ENCODE data around the gene SLC10A1. TPM values are rescaled to one million over a fixed set of nuclear protein-coding genes. Genes with fewer than 3 reads are reported as not detected.

Gene SLC10A1
- total and polyA plus RNA-seq, 8 donors, result 0.14 to 0.40 (median 0.22) TPM; not detected in 2

GRCh38 chr14:69727860-69728259 is 69.2 kb downstream of the SLC10A1 start:
- H3K36me3 ChIP-seq, result no peaks in the 10 kb centered on the region
- ATAC-seq (no peak), DNase-seq (no peak)
- no peak overlapping the region for H3K4me3 ChIP-seq
- no peaks in the 10 kb centered on the region for H3K27me3 ChIP-seq
- TF ChIP-seq CTCF (IDR thresholded peaks at IDR 0.05), result no peak
- H3K4me1 ChIP-seq, result peaks cover 7 to 40% of the 10 kb centered on the region in 2 donors
- H3K27ac ChIP-seq, result peak overlapping the region in 1 of 2 donors; percentile 76
- intact Hi-C loops (cut with DNase I), result loop anchor here (2.0 to 10.0 kb wide), 2 partner anchors 133 to 143 kb away; no protein-coding TSS in a partner anchor
- no peaks in the 10 kb centered on the region for H3K9me3 ChIP-seq

GRCh38 chr14:69726761-69727511 is 70.1 kb downstream of the SLC10A1 start:
- Histone ChIP-seq H3K4me3 (peak overlapping the region; percentile 32 to 38), H3K27me3 (no peaks in the 10 kb centered on the region), H3K9me3 (no peaks in the 10 kb centered on the region), H3K36me3 (no peaks in the 10 kb centered on the region), H3K4me1 (peaks cover 7 to 40% of the 10 kb centered on the region in 2 donors), H3K27ac (peak overlapping the region; percentile 76)
- peak; percentile 79 to 97 (median 85) for DNase-seq
- peak; percentile 97 for ATAC-seq
- intact Hi-C loops (cut with DNase I), result loop anchor here (2.0 to 10.0 kb wide), 2 partner anchors 132 to 142 kb away; no protein-coding TSS in a partner anchor
- TF ChIP-seq CTCF (IDR thresholded peaks at IDR 0.05), result peak; percentile 97 to 98

Other genes starting within 250 kb of the SLC10A1 start
- gene CCDC177, start 222.4 kb downstream of the SLC10A1 start, total RNA-seq, result not detected
- under 1 TPM in 2 of 6 donors, not detected in 4; 0.04 to 0.05 TPM for gene CCDC177, start 222.4 kb downstream of the SLC10A1 start, polyA plus RNA-seq (ENCODE audit: insufficient read length in 6 of 6)
- 10 to 100 TPM; 63.8 to 77.4 TPM for gene SUSD6, start 185.6 kb downstream of the SLC10A1 start, total RNA-seq
- 10 to 100 TPM; 27.7 to 33.9 (median 29.6) TPM for gene SUSD6, start 185.6 kb downstream of the SLC10A1 start, polyA plus RNA-seq (ENCODE audit: insufficient read length in 6 of 6)
- 100 to 1,000 TPM; 188 to 199 TPM for gene SRSF5, start 30.1 kb downstream of the SLC10A1 start, total RNA-seq
- gene SRSF5, start 30.1 kb downstream of the SLC10A1 start, polyA plus RNA-seq (ENCODE audit: insufficient read length in 6 of 6), result 100 to 1,000 TPM; 646 to 780 (median 689) TPM
- 1 to 10 TPM in 1 of 2 donors, under 1 TPM in 1; 0.20 to 1.1 TPM for gene SMOC1, start 82.2 kb upstream of the SLC10A1 start, total RNA-seq
- gene SMOC1, start 82.2 kb upstream of the SLC10A1 start, polyA plus RNA-seq (ENCODE audit: insufficient read length in 6 of 6), result 1 to 10 TPM; 1.4 to 2.3 (median 1.5) TPM

Data from left lung (tissue), 10 donors.